Glomerular endothelial cell (primary cell): ENCODE data around the gene SEPTIN8. TPM values are rescaled to one million over a fixed set of nuclear protein-coding genes. Genes with fewer than 3 reads are reported as not detected.

Experiments
- DNase-seq: peaks from one replicate; pipeline ENCODE4 v3.0.0-alpha.2; 2011; ENCODE audit warnings: low read depth, low spot score; ENCODE audit errors: extremely low read depth
- total RNA-seq: library from RNA; depleted of rRNA; stranded (reverse); fragments of >200 nt; gene quantifications from 2 replicates; pipeline ENCODE4 v1.2.3, GENCODE V29; 2015

Gene SEPTIN8
- total RNA-seq, 1 donor from 2014 or later, result 60.4 TPM

- DNase-seq, result no peak
These were observed 8.3 kb upstream of the SEPTIN8 start for GRCh38 chr5:132785365-132785764.

DNA sequence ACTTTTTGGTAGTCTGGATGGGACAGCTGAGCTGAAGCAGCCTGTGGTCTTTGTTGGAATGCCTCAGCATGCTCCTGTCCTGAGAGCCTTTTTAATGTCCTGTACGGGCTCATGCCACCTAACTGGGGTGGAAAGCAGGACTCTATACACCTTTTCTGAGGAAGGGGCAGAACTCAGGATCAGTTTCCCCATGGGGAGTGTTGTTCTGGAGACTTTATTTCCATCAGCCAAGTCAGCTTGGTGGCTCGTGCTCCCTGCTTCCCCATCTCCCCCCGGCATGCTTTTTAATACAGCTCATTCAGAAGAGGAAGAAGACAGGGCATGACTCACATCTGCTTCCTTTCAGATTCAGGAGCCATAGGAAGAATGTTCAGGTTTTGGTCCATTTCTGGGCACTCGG lies 5.1 kb upstream of the SEPTIN8 start:
- peak; percentile 36 for DNase-seq

GRCh38 chr5:132781029-132781428 lies 4.0 kb upstream of the SEPTIN8 start:
- DNase-seq, result no peak

DNA sequence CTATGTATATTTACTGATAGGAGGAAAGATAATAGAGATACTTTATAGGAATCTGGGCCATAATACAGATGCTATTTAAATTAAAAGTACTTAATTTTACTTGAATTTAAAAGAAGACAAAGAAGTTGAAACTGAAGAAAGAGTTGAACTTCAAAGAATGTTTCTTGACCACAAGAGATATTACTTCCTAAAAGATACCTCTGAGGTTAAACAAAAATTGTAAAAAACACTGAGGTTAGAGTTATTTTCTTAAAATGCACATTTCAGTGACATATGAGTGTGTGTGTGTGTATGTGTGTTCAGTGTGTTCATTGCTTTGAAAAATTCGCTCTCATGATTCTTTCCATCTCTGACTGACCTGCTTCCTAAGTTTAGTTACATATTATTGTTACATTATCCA lies 3.5 kb upstream of the SEPTIN8 start:
- no peak for DNase-seq

GRCh38 chr5:132779961-132780360 lies 2.9 kb upstream of the SEPTIN8 start:
- DNase-seq, result no peak

GRCh38 chr5:132778856-132779255 lies 1.8 kb upstream of the SEPTIN8 start:
- no peak for DNase-seq

- DNase-seq, result no peak
These were observed 1.1 kb upstream of the SEPTIN8 start for GRCh38 chr5:132778129-132778528.

- no peak for DNase-seq
These were observed 166 bp downstream of the SEPTIN8 start for GRCh38 chr5:132776938-132777208.

- DNase-seq, result no peak
These were observed 705 bp downstream of the SEPTIN8 start for GRCh38 chr5:132776131-132776937.

- DNase-seq, result no peak
These were observed 1.5 kb downstream of the SEPTIN8 start for GRCh38 chr5:132775476-132775961.

DNA sequence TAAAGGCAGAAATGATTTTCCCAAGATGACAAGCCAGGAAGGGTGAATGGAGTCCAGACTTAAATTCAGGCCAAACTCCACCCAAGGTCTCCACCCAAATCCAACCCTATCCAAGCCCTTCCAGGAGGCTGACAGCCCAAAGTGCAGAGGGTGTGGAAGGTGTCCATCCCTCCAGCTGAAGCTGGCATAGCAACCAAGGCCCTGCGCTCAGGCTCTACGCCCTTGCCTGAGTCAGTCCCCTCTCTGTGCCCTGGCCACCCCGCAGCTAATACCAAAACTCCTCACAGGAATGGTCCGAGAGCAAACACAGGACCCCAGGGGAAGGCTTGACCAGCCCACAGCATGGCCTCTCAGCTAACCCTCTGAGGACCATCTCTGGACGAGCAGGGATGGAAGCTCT lies 2.1 kb downstream of the SEPTIN8 start:
- no peak for DNase-seq

DNA sequence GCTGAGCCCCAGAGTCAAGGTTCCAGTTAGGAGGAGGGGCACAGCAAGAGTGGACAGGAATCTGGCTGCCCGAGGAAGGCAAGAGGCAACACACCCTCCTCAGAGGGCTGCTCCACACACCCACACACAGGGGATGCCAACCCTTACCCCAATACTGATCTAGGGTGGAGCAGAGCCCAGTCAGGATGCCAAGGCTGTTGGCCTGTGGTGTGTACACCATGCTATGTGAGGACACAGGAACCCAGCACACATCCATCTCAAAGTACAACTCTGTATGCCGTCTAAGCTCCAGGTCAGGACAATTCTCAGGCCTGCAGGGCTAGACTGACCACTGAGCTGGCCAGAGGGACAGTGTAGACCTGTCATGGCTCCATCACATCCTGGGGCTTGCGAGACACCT lies 2.6 kb downstream of the SEPTIN8 start:
- DNase-seq, result no peak

- no peak for DNase-seq
These were observed 3.3 kb downstream of the SEPTIN8 start for GRCh38 chr5:132773601-132774355.

DNA sequence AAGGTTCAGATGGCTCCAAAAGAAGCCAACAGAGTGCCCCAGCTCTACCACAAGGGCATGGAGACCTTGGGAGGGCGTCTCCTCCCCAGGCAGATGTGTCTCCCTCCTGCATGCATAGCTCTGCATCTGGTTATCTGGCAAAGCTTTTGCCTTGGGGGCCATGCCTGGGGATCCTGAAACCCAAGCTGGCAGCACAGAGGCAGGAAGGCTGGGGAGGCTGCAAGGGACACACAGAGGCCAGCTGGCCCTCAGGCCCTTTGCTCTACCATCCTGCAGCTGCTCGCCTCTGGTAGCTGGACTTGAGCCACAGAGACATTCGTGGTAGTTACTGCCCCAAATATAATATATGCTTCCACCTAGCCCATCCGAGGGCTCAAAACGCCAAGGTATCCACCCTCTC lies 3.9 kb downstream of the SEPTIN8 start:
- DNase-seq, result no peak

DNA sequence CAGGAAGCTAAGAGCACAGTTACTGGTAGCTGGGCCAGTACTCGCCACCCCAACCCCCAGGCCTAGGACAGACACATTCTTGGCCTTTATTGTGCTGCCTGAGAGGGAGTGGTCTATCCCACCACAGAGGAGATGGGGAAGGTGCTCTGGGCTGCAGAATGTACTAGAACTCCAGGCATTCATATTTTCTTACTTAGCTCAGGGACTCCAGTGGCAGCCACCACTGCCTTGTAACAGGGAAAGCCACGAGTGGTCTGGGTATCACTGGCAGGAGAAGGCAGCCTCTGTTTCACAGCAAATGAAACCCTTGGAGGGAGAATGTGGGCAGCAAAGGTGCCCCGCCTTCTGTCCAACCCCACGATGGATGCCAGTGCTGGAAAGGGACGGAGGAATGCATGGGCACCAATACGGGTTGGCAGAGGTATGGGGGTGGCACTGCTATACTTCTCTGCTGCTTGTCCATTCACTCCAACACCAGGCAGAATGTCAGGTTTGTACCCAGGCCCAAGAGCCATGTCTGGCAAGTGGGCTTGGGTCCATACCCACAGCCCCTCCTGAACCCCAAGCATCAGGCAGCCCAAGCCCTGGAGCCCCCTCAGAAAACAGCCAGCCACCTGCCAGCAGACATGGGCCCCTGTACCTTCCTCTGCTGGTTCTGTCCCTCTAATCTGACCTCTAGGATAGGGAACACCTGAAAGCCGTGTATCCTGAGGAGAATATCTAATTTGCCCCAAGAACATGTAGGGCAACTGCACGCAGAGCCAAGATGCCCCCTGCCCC lies 4.6 kb downstream of the SEPTIN8 start:
- DNase-seq, result no peak

DNA sequence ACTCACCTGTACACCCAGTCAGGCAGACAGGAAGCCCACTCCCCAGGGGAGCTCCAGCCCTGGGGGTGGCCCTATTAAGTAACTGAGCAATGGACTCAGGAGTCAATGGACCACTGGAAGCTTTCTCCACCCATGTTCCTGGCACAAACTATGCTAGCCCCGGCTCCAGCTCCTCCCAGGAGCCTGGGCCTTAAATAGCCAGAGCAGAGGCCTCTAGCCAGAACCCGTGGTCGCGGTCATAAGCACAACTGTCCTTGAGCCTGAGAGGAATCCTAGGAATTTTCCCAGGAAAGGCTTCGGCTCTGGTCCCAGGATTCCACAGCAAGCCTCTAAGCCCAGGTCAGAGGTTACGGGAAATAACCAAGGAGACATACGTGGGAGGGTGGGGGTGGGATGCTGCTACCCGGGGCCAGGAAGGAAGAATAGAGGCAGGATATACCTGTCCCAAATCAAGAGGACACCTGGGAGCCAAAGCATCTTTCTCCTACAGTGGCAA lies 5.5 kb downstream of the SEPTIN8 start:
- DNase-seq, result peak; percentile 16

DNA sequence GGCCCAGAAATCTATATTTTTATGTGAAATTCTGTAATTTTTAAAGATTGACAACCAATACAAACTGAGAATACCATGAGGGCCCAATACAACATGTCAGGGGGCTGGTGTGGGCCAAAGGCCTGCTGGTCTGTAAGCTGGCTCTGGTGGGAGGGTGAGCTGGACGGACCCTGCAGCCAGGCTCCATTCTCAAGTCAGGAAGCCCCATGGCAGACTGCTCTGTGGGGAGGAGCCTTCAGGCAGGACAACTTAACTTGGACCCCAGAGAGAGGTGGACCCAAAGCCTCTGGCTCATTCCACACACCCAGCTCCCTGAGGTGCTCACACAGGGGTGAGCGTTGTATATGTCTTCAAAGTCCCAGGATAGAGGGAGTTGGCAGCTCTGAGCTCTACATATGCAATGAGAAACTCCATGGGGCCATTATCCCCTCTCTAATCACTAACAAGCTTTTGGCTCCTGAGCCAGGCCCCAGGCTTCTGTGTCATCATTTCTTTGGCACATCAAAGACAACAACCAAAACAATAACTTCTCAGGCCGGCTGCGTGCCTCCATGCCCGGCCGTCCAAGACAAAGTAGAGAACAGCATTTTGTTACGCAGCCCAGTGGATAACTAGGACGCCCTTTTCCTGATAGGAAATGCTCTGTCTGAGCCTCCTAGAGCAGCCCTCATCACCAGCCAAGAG lies 6.4 kb downstream of the SEPTIN8 start:
- DNase-seq, result no peak

DNA sequence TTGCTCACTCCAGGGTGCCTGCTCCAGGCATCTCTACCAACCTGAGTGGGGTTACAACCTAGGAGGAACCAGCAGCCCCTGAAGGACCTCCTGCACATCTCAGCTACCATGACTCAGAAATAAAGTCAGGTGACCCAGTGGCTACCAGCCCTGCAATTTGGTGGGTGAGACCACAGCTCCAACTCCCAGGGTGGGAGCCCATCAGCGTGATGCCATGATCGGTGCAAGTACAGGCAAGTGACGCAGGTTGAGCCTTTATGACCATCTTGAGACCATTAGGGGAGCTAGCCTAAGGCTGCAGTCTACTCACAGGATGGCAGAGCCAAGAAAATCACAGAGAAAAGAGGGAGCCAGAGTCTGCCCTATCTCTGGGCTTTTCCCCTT lies 8.6 kb downstream of the SEPTIN8 start:
- DNase-seq, result no peak

DNA sequence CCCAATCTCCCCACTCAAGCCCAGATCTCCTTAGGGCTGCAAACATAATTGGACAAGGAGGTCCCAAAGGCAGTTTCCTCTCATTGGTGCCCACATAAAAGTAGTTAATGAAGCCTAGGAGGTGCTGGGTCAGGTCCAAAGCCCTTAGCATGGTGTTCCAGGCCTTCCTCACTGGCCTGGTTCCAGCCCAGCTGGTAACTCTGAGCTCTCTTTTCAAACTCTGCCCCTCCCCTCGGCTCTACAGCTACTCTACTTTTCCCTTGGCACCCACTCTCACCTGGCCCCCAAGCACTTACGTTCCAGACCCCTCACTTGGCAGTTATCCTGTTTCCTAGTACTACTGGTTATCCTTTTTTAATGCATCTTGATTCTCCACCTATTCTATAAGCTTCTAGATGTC lies 9.9 kb downstream of the SEPTIN8 start:
- no peak for DNase-seq

DNA sequence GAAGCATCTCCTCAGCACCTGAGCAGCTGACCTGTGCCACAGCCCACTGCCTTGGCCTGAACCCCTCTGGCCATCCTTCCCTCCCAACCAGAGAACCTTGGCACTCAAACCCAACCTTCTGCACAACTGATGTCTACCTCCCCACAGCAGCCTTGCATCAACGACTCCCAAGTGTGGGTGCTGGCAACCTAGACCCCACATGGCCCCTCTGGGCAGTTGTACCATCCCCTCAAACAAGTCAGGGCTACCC lies 10.3 kb downstream of the SEPTIN8 start:
- no peak for DNase-seq
